Right kidney (tissue), 1 donor: Measurements from ENCODE around the gene GNG13.
"Not testable (repeated sequence)": the region's sequence is repeated elsewhere in the genome, so short reads cannot be mapped to it uniquely, and the experiment has no call there.

Experiments
- DNase-seq: peaks from one replicate; pipeline ENCODE4 v3.0.0-alpha.2; 2016

The GNG13 gene

DNA sequence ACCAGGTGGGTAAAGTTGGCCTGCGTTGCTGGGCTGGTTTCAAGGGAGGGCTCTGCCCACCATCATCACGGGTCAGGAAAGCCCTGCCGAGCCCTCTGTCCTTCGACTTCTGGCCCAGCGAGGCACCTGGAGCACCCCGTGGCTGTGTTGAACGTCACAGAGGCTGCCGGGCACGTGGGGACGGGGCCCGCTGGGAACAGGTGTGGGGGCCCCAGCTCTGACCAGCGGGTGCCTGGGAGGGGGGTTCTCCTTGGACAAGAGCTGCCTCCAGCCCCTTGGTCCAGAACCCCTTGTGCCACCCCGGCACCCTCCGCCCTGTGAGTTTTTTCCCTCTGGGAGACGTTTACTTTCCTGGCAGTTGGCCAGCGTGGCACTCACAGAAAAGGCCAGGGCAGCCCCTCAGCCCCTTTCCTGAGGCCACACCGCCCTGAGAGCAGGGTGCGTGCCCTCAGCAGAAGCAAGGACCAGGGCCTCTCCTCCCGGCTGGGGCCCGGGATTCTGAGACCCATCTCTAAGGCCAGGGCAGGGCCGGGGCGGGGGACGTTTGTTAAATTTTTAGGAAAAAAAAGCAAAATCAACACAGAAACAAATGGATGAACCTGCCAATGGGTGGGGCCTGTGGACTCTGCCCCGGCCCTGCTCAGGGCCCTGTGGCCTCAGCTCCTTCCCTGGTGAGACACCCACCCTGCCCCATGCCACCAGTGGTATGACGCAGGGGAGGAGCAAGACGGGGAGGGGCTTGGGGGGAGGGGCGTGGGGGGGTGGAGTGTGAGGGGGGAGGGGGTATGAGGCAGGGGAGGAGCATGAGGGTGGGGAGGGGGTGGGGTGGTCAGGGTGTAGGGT lies 31.3 kb upstream of the GNG13 start:
- no peak for DNase-seq

DNA sequence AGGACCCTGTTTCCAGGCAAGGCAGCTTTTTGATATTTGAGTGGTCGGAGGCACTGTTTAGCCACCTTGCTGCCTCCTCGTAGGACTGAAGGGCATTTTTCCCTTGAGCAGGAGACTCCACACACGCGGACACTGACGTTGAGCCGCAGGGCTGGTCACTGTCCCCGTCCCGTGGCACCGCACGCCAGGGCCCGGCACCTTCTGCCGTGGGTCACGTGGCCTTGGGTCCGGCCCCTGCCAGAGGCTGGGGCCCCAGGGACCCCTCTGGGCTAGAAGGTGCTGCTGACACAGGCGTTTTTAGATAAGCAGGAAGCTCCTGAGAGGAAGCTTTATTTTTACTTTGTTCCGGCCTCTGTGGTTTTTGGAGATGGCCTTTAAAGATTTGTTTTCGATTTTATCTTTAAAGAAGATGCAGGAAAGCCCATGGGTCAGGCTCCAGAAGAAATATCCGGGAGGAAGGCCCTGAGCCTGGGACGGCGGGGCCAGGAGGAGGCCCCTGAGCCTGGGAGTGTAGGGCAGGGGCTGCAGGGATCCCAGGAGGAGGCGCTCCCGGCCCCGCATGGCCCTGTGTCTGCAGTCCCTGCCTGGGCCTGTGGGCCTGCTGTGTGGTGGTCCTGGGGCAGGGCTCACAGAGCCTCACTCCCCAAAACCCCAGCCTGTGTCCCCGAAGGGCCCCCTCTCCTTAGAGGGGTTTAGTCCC lies 30.5 kb upstream of the GNG13 start:
- no peak for DNase-seq

DNA sequence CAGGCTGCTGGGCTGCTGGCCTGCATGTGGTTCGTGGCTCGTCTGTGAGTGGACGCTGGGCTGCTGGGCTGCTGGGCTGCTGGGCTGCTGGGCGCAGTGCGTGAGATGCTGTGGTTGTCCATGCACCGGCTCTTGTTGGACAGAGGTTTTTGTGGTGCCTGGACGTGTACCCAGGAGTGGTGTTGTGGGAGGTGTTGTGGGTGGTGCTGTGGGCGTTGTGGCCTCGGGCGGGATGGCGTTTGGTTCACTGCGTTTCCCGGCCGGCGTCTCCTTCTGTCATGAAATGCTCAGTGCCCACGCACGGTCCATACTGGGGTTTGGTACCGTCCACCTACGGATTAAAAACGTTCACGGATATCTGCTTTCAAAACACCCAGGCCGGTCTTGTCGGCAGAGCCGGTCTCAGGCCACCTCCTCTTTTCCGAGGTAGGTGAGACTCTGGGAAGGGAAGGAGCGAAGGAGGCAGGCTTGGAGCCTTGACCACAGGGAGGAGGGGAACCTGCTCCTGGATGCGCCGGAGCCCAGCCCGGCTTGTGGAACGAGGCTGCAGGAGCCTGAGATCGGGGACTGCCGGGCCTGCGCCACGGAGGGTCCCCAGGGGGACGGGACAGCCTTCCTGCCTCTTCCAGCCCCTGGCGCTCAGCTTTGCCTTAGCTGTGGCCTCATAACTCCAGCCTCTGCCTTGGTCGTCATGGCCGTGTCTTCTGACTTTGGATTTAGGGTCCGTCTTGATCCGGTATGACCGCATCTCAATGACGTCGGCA lies 29.8 kb upstream of the GNG13 start:
- DNase-seq = no peak

DNA sequence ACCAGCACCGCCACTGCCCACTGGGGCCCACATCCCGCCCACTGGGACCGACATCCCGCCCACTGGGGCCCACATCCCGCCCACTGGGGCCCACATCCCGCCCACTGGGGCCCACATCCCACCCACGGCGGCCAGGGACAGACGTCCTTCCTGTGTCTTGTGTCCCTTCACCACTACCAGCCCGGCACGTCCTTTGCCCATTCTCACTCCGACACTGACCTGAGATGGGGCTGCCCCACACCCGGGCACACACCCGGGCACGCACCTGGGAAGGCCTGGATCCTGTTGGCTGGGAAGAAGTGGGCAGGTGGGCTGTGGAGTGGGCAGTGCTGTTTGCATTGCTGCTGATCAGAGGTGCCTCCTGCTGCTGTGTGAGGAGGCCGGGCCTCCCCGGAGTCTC lies 28.4 kb upstream of the GNG13 start:
- no peak for DNase-seq

DNA sequence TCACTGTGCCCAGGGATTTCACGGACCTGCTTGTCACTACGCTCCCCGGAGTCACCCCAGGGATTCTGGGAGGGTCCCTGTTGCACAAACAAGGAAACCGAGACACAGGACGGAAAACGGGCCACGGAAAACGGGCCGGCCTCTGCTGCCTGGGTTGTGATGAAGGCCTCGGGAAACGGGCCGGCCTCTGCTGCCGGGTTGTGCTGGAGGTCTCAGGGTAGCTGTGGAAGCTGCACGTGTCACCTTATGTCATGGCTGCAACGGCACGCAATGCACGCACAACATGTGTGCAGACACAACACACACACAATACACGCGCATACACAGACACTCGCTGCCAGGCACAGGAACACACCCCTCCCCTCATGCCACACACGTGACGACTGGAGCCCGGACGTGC lies 27.0 kb upstream of the GNG13 start:
- DNase-seq = no peak

DNA sequence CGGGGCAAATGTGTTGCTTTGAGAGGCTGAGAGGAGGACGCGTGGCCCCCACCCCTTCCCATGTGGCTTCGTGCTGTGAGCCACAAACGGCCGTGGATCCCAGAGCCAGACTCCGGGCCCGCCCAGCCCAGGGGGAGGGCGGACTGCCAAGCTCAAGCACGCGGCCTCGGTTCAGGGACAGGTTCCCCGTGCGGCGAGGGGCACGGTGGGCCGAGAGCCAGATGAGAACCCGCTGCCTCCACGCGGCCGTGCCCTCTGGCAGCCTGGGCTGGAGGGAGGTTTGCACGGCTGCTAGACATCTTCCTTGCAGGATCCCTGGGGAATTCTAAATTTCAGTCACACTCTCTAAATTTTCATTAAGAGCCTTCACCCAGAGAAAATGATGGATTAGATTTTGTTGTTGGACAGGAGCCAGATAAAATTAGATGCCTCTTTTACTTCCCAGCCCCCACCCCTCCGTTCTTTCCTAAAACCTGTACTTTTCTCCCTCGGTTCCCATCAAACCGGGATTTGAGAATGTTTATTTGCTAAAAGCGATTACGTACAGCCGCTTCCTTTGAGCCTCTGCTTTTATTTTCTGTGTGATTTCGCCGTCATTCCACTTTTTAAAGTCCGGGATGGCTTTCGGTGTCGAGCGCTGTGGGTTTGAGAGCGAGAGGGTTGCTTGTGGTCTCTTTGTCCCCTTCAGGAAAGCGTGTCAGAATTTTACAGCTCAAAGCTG lies 25.0 kb upstream of the GNG13 start:
- no peak for DNase-seq

DNA sequence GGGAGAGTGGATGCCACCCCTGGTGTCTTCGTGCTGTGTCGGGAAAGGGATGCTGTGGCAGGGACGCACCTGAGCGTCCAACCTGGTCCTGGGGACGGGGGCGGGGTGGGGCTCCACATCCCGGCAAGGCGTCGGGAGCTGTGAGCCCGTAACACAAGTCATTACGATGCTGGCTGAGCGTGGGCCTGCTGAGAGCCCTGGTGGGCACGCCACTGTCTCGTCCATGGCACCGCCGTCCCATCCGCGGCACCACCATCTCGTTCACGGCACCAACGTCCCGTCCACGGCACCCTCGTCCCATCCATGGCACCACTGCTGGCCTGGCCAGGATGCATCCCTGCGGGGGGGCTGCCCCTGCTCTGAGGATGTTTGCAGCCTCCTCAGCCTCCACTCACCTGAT lies 24.1 kb upstream of the GNG13 start:
- no peak for DNase-seq

DNA sequence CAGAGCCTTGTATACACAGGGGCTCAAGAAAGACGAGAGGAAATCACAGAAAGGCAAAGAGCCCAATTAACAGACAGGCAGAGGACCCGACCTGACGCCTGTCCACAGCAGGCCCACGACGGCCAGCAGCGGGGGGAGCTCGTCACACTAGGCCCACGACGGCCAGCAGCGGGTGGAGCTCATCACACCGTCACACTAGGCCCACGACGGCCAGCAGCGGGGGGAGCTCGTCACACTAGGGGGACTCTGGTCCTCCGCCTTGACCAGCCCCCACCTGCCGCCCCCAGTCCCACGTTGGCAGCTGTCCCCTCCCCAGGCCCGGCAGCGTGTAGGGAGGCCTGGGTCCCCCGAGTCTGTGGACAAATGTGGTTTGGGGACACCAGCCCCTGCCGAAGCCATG lies 23.7 kb upstream of the GNG13 start:
- no peak for DNase-seq

DNA sequence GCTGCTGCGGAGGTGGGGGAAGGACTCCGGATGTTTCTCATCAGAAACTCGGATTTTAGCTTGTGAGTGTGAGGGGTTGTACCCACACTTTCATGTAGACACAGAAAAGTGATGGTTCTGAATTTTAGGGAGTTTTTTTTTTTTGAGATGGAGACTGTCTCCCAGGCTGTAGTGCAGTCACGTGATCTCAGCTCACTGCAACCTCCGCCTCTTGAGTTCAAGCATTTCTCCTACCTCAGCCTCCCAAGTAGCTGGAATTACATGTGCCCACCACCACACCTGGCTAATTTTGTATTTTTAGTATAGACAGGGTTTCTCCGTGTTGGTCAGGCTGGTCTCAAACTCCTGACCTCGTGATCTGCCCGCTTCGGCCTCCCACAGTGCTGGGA lies 22.4 kb upstream of the GNG13 start:
- no peak for DNase-seq

DNA sequence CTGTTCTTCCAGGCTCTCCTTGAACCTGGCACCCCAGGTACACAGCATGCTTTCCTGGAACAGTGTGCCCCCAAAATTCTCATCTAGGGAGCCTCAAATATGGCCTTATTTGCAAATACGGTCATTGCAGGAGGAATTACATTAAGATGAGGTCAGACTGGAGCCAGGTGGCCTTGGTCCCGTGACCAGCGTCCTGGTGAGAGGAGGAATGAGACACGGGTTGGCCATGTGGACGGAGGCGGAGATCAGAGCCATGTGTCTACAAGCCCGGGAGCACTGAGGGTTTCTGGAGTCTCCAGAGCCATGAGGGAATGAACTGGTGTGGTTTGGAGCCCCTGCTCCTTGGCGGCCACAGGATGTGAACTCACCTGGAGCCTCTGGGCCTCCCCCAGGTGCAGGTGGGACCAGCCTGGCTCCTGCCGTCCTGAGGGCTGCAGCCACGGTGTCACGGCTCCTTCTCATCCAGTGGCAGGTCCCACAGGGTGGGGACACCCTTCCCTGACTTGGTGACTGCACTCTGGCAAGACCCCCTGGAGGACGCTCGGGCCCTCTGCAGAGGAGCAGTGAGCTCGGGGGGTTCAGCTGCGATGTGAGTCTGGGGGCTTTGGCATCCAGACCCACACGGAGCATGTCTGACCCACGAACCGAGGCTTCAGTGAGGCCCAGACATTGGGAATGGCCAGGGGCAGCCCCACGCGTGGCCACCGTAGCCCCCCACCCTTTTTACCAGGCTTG lies 21.8 kb upstream of the GNG13 start:
- no peak for DNase-seq

DNA sequence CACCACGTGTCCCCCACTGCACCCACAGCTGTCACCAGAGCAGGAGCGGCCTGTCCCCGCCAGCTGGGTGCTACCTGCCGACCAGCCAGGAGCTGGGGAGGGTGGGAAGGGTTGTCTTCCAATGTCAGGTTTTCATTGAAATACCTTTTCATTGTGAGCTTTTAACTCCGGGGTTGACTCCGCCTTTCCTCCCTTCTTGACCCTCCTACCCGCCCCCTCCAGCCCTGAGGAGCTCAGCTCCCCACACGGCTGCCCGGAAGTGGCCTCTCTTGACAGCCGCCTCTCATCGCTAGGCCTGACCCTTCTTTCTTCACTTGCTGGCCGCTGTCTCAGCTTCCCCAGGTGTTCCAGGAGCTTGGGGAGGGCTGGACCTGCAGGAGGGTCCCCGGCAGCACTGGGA lies 21.2 kb upstream of the GNG13 start:
- no peak for DNase-seq

DNA sequence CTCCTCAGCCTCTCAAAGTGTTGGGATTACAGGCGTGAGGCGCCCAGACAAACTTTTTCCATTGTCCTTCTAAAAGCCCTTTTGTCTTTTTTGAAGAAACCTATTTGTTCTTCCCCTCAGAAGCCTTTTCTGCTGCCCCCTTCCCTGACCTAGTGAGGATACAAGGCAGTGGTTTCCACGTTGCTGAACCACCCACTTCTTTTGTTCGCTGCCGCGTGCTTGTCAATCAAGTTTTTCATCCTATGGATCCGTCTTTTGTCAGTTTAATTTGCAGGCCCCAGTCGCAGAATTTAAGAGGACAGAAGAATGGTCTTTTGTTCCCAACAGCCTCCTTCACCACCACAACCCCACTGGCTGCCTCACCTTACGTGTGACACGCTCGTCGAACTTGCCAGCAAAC lies 20.2 kb upstream of the GNG13 start:
- no peak for DNase-seq

DNA sequence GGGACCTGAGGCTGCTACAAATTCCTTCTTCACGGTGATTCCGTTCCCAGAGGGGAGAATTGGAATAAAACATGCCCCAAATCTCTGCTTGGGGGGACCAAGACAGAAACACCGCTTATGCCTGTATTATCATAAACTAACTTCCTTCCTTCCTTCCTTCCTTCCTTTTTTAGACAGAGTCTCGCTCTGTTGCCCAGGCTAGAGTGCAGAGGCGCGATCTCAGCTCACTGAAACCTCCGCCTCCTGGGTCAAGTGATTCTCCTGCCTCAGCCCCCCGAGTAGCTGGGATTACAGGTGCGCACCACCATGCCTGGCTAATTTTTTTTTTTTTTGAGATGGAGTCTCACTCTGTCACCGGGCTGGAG lies 19.5 kb upstream of the GNG13 start:
- DNase-seq = not testable (repeated sequence)

DNA sequence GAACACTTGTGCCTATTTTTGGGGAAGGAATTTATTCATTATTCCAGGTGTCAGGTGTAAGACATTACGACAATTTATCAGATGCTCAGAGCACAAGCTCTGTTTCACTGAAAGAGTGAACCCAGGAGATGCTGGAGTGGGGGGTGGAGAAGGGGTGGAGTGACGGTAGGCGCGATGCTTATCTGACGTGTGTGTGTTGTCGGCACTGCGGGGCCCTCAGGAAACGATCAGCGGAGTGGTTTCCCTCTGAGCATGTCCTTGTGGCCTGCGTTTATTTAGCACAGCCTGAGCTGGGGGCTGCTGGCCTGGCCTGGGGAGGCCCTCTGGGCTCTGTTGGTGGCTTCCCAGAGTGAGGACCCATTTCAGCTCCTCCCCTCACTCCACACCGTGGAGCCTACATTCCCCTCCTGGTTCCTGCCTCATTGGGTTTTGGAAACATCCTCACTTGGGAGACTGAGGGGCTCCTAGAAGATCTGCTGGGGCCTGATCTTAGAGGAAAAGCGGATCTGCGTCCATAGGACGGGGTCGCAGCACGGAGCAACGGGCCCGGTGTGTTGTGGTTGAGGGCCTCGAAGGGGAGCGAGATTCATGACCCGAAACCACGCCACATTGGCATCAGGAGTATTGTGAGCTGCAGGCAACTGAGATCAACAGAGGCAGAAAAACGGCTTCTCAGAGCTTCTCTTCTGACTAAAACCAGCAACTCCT lies 19.0 kb upstream of the GNG13 start:
- DNase-seq = no peak

DNA sequence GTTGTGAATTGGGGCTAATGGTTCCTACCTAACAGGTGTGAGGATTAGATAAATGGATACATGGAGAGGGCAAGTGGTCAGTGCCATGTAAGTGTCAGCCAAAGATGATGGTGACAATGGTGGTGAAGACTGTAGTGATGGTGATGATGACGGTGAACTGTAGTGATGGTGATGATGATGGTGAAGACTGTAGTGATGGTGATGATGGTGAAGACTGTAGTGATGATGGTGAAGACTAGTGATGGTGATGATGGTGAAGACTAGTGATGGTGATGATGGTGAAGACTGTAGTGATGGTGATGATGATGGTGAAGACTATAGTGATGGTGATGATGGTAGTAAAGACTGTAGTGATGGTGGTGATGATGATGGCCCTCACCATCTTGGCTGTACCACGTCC lies 18.1 kb upstream of the GNG13 start:
- no peak for DNase-seq

DNA sequence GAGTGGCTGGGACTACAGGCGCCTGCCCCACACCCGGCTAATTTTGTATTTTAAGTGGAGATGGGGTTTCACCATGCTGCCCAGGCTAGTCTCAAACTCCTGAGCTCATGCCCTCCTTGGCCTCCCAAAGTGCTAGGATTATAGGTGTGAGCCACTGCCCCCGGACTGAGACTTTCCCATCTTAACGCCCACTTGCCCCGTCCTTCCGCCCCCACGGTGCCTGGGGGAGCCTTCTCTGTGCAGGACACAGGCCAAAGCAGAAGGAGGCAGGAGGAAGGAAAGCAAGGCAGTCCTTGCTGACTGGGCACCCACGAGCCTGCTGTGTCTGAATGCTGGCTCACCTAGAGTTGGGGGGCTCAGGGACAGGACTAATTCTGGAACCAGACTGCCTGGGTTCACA lies 17.6 kb upstream of the GNG13 start:
- no peak for DNase-seq

DNA sequence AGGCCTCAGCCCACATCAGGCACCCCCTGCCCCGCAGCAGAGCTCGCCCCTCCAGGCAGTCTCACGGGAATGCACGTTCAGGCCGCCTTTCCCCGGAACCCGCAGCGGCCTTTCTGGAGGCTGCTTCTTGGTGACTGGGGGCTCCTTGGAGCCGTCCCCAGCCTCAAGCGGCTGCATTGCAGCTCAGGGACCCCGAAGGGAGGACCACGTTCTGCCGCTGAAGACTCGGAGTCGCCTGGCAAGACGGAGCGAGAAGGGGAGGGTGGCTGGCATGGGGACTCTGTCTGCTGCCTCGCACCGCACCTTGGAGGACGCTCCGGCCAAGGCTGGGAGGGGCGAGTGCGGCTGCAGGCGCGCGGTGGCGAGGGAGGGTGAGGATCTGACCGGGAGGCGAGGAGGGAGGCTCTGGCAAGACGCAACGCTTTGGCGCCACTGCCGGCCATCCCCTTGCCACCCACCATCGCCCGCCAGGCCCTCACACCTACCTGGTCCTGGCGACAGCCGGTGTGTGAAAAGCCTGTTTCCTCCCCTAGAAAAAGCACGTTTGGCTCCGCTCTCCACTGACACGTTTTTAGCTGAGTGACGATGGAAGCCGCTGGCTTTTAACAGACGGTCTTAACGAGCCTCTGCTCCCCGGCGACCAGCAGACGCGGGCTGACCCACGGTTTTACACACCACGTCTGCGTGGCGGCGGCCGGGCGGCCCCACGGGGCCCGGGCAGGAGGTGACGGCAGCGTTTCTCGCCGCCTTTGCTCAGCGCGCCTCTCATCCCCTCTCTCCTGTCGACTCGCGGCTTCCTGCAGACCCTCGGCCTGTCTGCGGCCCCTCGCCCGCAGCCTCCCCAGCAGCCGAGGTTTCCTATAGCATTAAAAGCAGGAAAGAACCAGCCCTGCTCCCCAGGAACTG lies 16.7 kb upstream of the GNG13 start:
- DNase-seq = peak; percentile 31

DNA sequence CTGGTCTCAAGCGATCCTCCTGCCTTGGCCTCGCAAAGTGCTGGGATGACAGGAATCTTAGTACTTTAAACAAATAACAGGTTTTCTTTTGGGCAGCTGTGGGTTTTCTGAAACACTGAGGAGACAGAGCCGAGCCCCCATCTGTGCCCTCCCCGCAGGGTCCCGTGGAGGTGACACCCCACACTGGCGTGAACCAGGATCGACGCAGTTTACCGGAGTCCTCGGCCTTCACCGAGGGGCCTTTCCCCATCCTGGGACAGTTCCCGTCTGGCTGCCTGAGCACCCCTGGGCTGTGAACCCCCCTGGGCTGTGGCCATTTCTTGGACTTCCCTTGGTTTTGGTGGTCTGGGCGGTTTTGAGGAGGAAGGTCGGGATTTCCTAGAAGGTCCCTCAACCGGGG lies 15.3 kb upstream of the GNG13 start:
- no peak for DNase-seq

DNA sequence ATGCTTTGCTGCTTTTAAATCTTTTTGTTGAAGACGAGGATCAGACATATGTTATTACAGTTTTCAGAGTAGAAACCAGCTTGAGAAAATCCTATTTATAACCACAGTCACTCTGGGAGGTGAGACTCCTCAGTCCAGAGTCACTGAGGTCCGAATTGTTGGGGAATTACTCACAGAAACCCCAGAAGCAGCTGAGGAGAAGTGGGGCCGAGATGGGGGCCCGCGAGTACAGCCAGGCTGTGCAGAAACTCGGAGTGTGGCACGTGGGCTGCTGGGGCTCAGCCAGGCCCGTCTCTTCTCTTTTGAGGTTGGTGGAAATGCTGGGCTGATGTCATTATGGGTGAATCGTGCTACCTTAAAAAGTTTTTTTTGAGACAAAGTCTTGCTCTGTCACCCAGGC lies 14.4 kb upstream of the GNG13 start:
- DNase-seq = no peak

DNA sequence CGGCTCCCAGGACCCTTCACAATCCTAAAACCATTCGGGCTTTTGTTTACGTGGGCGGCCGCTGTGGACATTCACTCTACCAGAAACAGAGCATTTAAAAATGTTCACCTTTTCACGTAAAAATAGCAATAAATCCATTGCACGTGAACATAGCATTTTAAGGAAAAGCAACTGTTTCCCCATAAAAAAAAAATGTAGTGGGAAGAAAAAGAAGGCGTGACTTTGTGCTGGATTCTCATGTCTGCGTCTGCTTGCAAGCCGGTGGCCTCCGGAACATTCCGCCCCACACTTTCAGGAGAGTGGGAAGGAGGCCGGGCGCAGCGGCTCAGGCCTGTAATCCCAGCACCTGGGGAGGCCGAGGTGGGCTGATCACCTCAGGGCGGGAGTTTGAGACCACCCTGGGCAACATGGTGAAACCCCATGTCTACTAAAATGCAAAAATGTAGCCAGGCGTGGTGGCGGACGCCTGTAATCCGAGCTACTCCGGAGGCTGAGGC lies 13.4 kb upstream of the GNG13 start:
- peak; percentile 55 for DNase-seq
